GM06990 (cell line): ENCODE data around the gene RPS6KL1.

Experiments used
- DNase-seq: peaks from one replicate; pipeline ENCODE4 v3.0.0-alpha.2; 2011; ENCODE audit not compliant: insufficient read length; ENCODE audit errors: extremely low read depth
- H3K27me3 ChIP-seq: replicated peaks from 2 replicates; pipeline ENCODE4 v1.6.0; 2011; ENCODE audit warnings: low read length; ENCODE audit not compliant: control insufficient read depth, insufficient read depth
- H3K36me3 ChIP-seq: 2 replicates; pipeline ENCODE4 v1.5.1; 2011; ENCODE audit warnings: low read length; ENCODE audit not compliant: control insufficient read depth, insufficient read depth
- H3K4me3 ChIP-seq: replicated peaks from 2 replicates; pipeline ENCODE4 v1.5.1; 2011; ENCODE audit warnings: low read depth, mild to moderate bottlenecking, control low read depth, low read length
- TF ChIP-seq, protein P1 (sequence below): IDR thresholded peaks from 2 replicates; pipeline ENCODE4 v1.5.1; 2011; ENCODE audit warnings: low read length, control low read depth, mild to moderate bottlenecking, inconsistent platforms; ENCODE audit not compliant: insufficient read depth, poor library complexity, severe bottlenecking

The RPS6KL1 gene

DNA sequence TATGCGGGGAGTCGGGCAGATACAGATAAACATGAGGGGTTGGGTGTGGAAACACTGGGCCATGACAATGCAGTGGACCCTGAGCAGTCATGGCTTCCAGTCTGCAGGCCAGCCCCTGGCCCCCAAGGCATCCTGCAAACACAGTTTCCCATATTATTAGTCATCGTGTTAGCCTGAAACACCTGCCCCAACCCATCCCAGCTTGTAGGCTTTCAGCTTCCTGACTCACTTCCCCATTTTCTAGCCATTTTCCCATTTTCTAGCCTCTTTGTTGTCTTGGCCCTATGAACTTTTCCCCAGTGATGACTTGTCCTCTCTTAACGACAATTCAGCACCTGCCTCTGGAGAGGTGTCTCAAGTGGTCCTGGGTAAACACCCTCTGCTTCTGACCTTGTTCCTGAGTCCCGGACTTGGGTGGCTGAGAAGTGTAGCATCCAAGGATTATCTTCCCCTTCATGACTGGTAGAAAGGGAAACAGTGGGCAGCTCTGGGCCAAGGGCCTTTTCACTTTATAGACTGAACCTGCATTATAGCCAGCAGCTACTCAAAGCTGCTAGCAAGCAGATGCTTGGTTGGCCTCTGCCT lies 36.6 kb upstream of the RPS6KL1 start:
- TF ChIP-seq, protein P1, sequence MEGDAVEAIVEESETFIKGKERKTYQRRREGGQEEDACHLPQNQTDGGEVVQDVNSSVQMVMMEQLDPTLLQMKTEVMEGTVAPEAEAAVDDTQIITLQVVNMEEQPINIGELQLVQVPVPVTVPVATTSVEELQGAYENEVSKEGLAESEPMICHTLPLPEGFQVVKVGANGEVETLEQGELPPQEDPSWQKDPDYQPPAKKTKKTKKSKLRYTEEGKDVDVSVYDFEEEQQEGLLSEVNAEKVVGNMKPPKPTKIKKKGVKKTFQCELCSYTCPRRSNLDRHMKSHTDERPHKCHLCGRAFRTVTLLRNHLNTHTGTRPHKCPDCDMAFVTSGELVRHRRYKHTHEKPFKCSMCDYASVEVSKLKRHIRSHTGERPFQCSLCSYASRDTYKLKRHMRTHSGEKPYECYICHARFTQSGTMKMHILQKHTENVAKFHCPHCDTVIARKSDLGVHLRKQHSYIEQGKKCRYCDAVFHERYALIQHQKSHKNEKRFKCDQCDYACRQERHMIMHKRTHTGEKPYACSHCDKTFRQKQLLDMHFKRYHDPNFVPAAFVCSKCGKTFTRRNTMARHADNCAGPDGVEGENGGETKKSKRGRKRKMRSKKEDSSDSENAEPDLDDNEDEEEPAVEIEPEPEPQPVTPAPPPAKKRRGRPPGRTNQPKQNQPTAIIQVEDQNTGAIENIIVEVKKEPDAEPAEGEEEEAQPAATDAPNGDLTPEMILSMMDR: no peak
- Histone ChIP-seq H3K36me3 (no peaks in the 10 kb centered on the region), H3K4me3 (no peak overlapping the region), H3K27me3 (no peaks in the 10 kb centered on the region)
- no peak for DNase-seq

DNA sequence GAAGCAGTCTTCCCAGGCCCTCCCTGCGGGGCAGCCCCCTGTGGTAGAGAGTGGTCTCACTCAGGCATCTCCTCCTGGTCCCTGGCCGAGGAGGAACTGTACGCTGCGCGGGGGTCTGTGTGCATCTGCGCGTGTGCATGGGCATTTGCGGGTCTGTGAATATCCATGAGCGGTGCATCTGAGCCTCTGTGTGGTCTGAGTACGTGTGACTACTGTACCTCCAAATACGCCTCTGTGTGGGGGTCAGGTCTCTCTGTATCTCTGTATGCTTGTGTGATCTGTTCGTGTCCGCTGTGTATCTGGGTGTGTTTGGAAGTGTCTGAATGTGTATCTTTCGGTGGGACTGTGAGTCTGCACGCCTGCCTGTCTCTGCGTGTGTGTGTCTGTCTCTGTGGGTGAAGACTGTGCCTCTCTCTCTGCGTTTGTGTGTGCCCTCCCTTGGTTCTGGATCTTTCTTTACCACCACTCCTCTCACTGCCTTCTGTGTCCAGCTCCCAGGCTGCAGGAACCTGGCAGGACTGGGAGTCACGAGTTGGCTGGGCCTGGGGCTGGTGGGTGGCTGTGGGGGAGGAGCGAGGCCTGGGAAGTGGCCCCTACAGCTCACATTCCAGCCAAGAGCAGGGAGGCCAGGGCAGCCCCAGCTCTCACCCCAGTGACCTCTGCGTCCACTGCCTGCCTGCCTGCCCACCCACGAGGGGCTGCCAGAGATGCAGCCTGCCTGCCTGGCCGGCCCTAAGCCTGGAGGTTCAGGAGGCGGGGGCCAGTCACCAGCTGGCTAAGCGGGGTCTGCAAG lies 33.4 kb upstream of the RPS6KL1 start:
- H3K27me3 ChIP-seq: no peaks in the 10 kb centered on the region
- DNase-seq: no peak
- TF ChIP-seq, protein P1: no peak
- no peak overlapping the region for H3K4me3 ChIP-seq
- H3K36me3 ChIP-seq: no peaks in the 10 kb centered on the region

DNA sequence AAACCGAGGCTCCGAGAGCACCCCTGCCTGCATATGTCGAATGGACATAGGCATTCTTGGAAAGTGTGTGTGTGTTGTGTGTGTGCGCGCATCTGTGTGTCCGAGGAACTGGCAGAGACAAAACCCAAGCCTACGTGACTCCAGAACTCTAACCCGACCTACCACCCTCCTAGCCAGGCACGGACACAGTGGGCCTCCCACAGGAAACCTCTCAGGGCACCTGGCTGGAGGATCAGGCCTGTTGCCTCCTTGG lies 32.9 kb upstream of the RPS6KL1 start:
- H3K36me3 ChIP-seq: no peaks in the 10 kb centered on the region
- no peak for DNase-seq
- no peaks in the 10 kb centered on the region for H3K27me3 ChIP-seq
- TF ChIP-seq, protein P1: no peak
- no peak overlapping the region for H3K4me3 ChIP-seq

DNA sequence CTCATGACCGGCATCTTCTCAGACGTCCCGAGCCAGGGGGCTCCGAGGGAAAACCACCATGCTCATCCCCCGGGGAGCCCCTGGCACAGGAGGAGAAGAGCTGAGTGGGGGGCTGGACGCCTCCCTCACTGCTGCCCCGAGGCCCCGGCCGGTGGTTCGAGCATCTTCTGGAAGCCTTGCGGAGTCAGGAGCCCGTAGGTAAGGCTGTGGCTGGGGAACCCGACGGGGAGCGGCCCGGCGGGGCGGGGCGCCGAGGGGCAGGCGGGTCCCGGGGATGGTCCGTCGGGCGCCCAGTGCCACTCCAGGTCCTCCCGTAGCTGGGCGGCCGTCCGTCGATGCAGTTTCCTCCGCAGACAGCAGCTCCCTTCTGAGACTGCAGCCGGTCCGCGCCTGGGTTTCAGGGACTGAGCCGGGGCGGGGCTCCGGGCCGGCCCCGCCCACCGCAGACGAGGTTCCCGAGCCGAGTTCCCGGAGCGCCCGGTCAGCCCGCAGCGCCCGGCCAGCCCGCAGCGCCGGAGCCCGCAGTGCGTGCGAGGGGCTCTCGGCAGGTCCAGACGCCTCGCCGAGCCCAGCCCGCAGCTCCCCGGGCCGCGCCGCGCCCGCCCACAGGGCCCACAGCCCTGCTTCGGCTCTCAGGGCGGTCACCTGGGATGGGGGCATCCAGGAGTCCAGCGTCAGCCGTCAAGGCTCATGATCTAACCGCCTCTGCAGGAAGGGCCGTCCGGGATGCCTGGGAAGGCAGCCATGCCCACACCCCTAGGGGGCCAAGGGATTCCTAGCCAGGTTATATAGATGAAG lies 32.4 kb upstream of the RPS6KL1 start, which contains the start of gene PGF:
Gene PGF (minus strand): TSS at position 369 of the 798 bp plus-strand sequence. CDS start 355 bp downstream, at position 14.
- peak; percentile 40 for DNase-seq
- peak within 1 kb of the TSS; percentile 49 for H3K4me3 ChIP-seq
- TF ChIP-seq, protein P1: no peak

DNA sequence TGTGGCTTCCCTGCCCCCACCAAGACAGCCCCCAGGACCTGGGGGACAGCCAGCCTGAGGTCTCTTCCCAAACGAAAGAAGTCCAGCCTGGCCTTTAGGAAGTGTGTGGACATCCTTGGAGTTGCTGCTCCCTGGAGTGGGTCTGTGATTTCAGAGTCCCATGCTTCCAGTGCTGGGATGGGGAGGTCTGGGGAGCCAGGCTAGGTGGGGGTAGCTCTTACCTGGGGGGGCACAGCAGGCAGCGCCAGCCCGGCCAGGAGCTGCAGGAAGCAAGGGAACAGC lies 31.8 kb upstream of the RPS6KL1 start:
- H3K36me3 ChIP-seq: no peaks in the 10 kb centered on the region
- TF ChIP-seq, protein P1: no peak
- no peak for DNase-seq
- H3K4me3 ChIP-seq: peak overlapping the region; percentile 49
- H3K27me3 ChIP-seq: no peaks in the 10 kb centered on the region

More for the DNA sequence above, 32.4 kb upstream of the RPS6KL1 start, which contains the start of gene PGF:
- no peaks in the 10 kb centered on the region for H3K36me3 ChIP-seq
- H3K27me3 ChIP-seq: no peaks in the 10 kb centered on the region
